DMS153 treated with DMSO at 0.1 percent for 48 hours (cell line): ENCODE data around the gene PTPN4.

Experiments
- DNase-seq: peaks from one replicate; lab custom pipeline; 2025; ENCODE audit not compliant: unreplicated experiment; lab: John Stamatoyannopoulos, UW

Gene PTPN4

GRCh38 chr2:119732601-119733164, 27.0 kb upstream of the PTPN4 start:
- DNase-seq: no peak

DNA sequence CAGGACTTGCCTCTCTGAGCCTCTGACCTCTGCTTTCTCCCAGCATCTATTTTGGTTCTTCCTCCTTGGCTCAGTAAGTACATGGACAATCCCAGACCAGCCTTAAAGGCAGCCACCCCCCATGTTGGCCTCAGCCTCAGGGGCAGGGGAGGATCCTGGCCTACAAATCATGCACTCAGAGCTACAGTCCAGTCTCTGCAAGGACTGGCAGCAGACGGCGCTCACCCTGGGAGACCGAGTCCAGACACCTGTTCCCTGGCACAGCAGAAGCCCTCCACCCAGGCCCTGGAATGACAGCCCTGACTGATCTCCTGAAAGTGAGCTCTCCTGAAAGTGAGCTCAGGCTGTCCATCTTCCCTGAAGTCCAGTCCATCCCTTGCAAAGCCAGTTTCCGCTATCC, 25.7 kb upstream of the PTPN4 start:
- DNase-seq: no peak

GRCh38 chr2:119735565-119735964, 24.2 kb upstream of the PTPN4 start:
- DNase-seq: no peak

DNA sequence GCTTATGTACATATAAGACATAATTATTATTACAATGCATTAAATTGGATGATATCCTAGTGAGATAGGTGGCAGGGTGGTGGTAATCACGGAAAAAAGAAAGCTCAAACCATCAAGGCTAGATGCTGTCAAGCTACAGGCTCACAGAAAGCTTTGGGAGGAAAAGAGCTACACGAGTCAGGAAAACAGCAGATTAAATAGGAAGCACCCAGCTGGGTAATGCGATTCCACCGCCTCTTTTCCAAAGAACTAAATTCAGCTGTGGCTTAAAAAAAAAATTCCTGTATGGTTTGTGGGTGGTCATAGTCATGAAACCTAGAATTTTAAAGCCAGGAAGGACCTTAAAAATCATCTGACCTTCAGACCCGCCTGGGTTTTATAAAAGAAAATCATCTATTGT, 23.7 kb upstream of the PTPN4 start:
- no peak for DNase-seq

GRCh38 chr2:119739580-119740255, 20.0 kb upstream of the PTPN4 start:
- DNase-seq: no peak

- no peak for DNase-seq
Observed at GRCh38 chr2:119741001-119741400, 18.7 kb upstream of the PTPN4 start.

DNA sequence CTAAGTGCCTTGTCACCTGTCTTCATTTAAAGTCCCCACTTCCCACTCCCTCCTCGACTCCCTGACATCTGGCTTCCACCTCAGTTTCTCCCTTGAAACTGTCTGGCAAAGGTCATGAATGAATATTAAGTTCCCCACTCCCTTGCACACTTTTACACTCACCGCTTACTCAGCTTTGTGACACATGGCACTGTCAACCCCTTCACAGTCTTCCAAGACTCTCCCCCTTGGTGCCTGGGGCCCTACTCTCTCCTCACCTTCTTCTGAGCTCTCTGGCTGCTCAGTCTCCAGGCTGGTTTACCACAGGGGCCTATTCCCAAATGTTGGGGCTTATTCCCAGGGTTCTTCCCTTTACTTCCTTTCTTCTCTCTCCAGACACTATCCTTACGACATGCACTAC, 17.9 kb upstream of the PTPN4 start:
- DNase-seq: no peak

DNA sequence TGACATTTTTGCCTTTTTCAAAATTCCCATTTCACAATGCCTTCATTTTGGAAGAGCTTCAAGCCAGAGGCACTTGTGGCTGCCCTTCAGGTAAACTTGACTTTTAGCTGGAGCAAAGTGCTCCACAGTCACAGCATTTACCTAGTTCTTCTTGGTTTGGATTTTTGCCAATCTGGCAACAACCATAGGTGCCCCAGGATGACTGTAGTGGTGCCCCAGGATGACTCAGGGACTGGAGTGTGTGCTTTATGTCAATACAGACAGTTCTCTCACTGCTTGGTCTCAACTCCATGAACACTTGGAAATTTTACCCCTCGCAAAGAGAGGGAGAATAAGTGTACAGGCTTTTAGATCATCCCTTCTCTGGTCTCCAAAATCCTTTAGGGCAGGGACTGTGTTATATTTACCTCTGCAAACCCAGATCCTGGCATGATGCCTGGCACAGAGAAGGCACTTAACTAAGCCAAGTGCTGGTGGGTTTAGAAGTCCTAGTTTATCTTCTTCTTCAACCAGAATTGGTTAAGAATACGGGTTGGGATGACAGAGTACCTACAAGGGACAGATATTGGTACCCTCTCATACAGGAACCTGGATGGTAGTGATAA, 15.3 kb upstream of the PTPN4 start:
- peak; percentile 46 for DNase-seq

GRCh38 chr2:119745566-119745965, 14.2 kb upstream of the PTPN4 start:
- DNase-seq: no peak

GRCh38 chr2:119746836-119747686, 12.7 kb upstream of the PTPN4 start:
- DNase-seq: no peak

DNA sequence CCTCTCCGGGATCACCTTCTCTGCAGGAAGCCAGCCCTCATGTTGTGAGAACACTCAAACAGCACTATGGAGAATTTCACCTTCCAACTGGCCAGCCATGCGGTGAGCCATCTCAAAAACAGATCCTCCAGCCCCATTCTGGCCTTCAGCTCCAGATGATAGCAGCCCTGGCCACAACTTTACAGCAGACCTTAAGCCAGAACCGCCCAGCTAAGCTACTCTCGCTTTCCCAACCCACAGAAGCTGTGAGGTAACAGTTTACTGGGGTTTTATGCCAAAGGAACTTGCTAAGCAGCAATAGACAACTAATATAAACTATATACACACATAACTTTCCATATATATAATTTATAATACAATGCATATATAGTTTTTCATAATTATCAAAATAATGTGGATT, 11.6 kb upstream of the PTPN4 start:
- no peak for DNase-seq

GRCh38 chr2:119749477-119750012, 10.2 kb upstream of the PTPN4 start:
- no peak for DNase-seq

- no peak for DNase-seq
Observed at GRCh38 chr2:119751706-119752105, 8.0 kb upstream of the PTPN4 start.

GRCh38 chr2:119753041-119753929, 6.4 kb upstream of the PTPN4 start:
- peak; percentile 34 for DNase-seq

- no peak for DNase-seq
Observed at GRCh38 chr2:119753930-119754321, 5.8 kb upstream of the PTPN4 start.

- DNase-seq: no peak
Observed at GRCh38 chr2:119755906-119756305, 3.8 kb upstream of the PTPN4 start.

DNA sequence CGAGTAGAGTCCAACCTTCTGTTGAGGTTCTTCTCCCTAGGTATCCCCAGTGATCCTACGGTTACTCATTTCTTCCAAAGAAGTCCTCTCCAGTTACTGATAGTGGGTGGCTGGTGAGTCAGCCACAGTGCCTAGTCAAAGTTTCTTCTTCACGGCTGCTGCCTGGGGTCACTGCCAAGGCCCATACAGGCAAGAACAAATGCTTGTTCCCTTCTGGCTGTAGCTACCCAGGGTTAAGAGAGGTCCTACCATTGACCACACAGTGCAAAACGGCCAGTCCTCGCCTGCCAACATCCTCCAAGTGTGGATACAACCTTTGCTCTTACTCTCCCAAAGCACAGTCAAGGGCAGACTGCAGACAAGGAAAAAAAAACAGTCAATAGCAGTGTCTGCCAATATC, 2.9 kb upstream of the PTPN4 start:
- no peak for DNase-seq

GRCh38 chr2:119758881-119759450, 756 bp upstream of the PTPN4 start:
- DNase-seq: no peak

GRCh38 chr2:119760237-119760955, 674 bp downstream of the PTPN4 start:
- no peak for DNase-seq

DNA sequence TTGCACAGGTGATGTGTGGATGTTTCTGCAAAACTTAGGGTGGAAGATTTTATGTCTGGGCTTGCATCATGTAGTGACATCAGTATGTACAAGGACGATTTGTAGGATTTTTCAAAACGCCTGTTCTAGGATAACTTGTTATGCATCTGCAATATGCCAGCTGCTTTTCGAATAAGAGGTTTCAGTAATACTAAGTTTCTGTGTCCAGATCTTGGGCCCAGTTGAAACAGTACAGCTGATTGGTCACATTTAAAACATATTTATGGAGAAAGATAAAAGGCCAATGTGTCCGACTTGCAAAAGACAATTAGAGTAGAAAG, 1.2 kb downstream of the PTPN4 start:
- no peak for DNase-seq
